Neural cell (in vitro differentiated cells): Measurements from ENCODE around the gene IAPP.

Experiments used
- CTCF ChIP-seq: fragments of 450-650 bp; IDR thresholded peaks from 2 replicates; pipeline ENCODE4 v1.5.1; 2014; ENCODE audit warnings: antibody characterized with exemption, mild to moderate bottlenecking, moderate library complexity; ENCODE audit not compliant: poor library complexity, severe bottlenecking
- EP300 ChIP-seq: fragments of 450-650 bp; conservative IDR thresholded peaks from 2 replicates; pipeline ENCODE4 v1.6.1; 2014; ENCODE audit warnings: antibody characterized with exemption, mild to moderate bottlenecking, moderate library complexity; ENCODE audit not compliant: poor library complexity, severe bottlenecking
- EZH2 ChIP-seq: fragments of 200-600, 300-800 bp; shearing (Covaris generic), sonication (generic); IDR thresholded peaks from 2 replicates; pipeline ENCODE4 v1.6.1; 2014; ENCODE audit warnings: antibody characterized with exemption, low read length, borderline replicate concordance, mild to moderate bottlenecking; ENCODE audit not compliant: insufficient read depth, poor library complexity, severe bottlenecking
- POLR2AphosphoS5 ChIP-seq: IDR thresholded peaks from 2 replicates; pipeline ENCODE4 v1.6.1; 2012
- REST ChIP-seq: IDR thresholded peaks from 2 replicates; pipeline ENCODE4 v1.6.1; 2012; ENCODE audit warnings: borderline replicate concordance
- SMC3 ChIP-seq: fragments of 450-650 bp; conservative IDR thresholded peaks from 2 replicates; pipeline ENCODE4 v1.6.1; 2014; ENCODE audit warnings: antibody characterized with exemption, mild to moderate bottlenecking, moderate library complexity; ENCODE audit not compliant: poor library complexity

- TF ChIP-seq CTCF (no peak), POLR2AphosphoS5 (no peak), EP300 (no peak), EZH2 (no peak), SMC3 (no peak), REST (no peak)
These were observed 55.5 kb downstream of the IAPP start for GRCh38 chr12:21428241-21428640.
